MCF 10A (cell line): ENCODE results near the gene CITED4. TPM values are rescaled to one million over a fixed set of nuclear protein-coding genes. Genes with fewer than 3 reads are reported as not detected.

Source experiments
- BruUV-seq: library from RNA; stranded (reverse); fragments of 400-500 nt; replicated peaks from 2 replicates; lab custom pipeline; 2021; lab: Mats Ljungman, UMichigan
- CTCF ChIA-PET: fragments of 300-600 bp; sonication (Branson Sonifier 250); formaldehyde crosslinking; extraction: SDS; loops from one replicate; lab custom pipeline; 2021; ENCODE audit warnings: antibody characterized with exemption, inconsistent platforms; lab: Yijun Ruan, JAX
- POLR2A ChIA-PET: fragments of 300-600, 350-650 bp; sonication (Branson Sonifier 250); formaldehyde crosslinking; extraction: SDS; loops from one replicate; lab custom pipeline; 2020; ENCODE audit warnings: antibody characterized with exemption, inconsistent platforms; lab: Yijun Ruan, JAX
- DNase-seq: peaks from one replicate; pipeline ENCODE4 v3.0.0-alpha.2; 2018; ENCODE audit not compliant: unreplicated experiment
- H3K27ac Mint-ChIP-seq: one replicate; pipeline ENCODE4 v1.8.0; 2022; ENCODE audit warnings: mild to moderate bottlenecking, low read depth, mixed read lengths; ENCODE audit not compliant: unreplicated experiment
- H3K27me3 Mint-ChIP-seq: one replicate; pipeline ENCODE4 v1.8.0; 2022; ENCODE audit warnings: mixed read lengths; ENCODE audit not compliant: insufficient read depth, unreplicated experiment
- H3K36me3 Mint-ChIP-seq: one replicate; pipeline ENCODE4 v1.8.0; 2022; ENCODE audit warnings: mild to moderate bottlenecking, moderate library complexity, mixed read lengths; ENCODE audit not compliant: insufficient read depth, unreplicated experiment
- H3K4me1 Mint-ChIP-seq: one replicate; pipeline ENCODE4 v1.8.0; 2022; ENCODE audit warnings: mixed read lengths; ENCODE audit not compliant: insufficient read depth, unreplicated experiment
- H3K4me3 Mint-ChIP-seq: one replicate; pipeline ENCODE4 v1.8.0; 2022; ENCODE audit warnings: mild to moderate bottlenecking, moderate library complexity, mixed read lengths; ENCODE audit not compliant: unreplicated experiment
- H3K9me3 Mint-ChIP-seq: one replicate; pipeline ENCODE4 v1.8.0; 2022; ENCODE audit warnings: mixed read lengths; ENCODE audit not compliant: unreplicated experiment
- CTCF ChIP-seq: fragments of 200-600 bp; IDR thresholded peaks from one replicate; pipeline ENCODE4 v1.8.0; 2022; ENCODE audit warnings: antibody characterized with exemption, mild to moderate bottlenecking; ENCODE audit not compliant: unreplicated experiment
- intact Hi-C: fragments of 100-400 bp; cut with micrococcal nuclease; formaldehyde crosslinking; loops from 2 replicates; pipeline ENCODE4 v1.14.1; 2022
- total RNA-seq: library from RNA; stranded (reverse); gene quantifications from 2 replicates; pipeline ENCODE4 v1.2.3, GENCODE V29; 2022

Gene CITED4
- total RNA-seq, 1 experiment from 2014 or later: 43.5 TPM

GRCh38 chr1:40833979-40834378, 28.2 kb downstream of the CITED4 start:
- intact Hi-C loops: no loop called here

DNA sequence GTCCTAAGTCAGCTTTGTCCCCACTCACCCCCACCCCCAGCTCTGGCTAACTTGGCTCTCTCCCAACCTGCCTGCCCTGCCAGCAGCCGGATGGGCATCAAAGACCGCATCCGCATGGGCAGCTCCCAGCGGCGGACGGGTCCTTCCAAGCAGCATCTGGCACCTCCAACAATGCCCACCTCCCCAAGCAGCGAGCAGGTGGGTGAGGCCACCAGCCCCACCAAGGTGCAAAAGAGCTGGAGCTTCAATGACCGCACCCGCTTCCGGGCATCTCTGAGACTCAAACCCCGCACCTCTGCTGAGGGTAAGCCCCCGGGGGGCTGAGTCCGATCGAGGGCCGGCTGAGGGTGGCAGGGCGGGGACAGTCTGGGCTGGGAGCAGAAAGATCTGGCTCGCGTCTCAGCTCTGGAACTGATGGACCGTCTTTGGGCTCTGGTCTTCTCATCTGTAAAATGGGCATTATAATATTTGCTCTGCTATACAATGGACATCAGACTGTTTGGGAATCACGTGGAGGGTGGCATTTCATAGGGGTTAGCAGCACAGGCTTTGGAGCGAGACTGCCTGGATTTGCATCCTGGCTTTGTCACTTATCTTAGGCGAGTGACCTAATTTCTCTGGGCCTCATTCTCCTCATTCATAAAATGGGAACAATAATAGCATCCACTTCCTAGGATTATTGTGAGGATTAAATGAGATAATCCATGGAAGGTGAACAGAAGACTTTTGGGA, 31.0 kb downstream of the CITED4 start:
- Mint-ChIP-seq H3K4me3 (no peak overlapping the region), H3K4me1 (no peaks in the 10 kb centered on the region), H3K27ac (no peak overlapping the region), H3K27me3 (no peaks in the 10 kb centered on the region), H3K36me3 (no peaks in the 10 kb centered on the region), H3K9me3 (no peaks in the 10 kb centered on the region)
- DNase-seq: no peak
- ChIA-PET POLR2A (no interaction called here), CTCF (interaction anchor here (0.8 to 1.4 kb wide), 4 partner anchors 17 to 108 kb away, joined by 3 to 5 read pairs (median 4); no protein-coding TSS in a partner anchor)
- BruUV-seq: no TSS peak
- no peak for TF ChIP-seq CTCF
- intact Hi-C loops: no loop called here

More at GRCh38 chr1:40833979-40834378, 28.2 kb downstream of the CITED4 start:
- Mint-ChIP-seq H3K4me1 (no peaks in the 10 kb centered on the region), H3K4me3 (no peak overlapping the region), H3K9me3 (no peaks in the 10 kb centered on the region), H3K36me3 (no peaks in the 10 kb centered on the region), H3K27me3 (no peaks in the 10 kb centered on the region), H3K27ac (no peak overlapping the region)
- ChIA-PET CTCF (interaction anchor here (1.0 to 1.7 kb wide), 2 partner anchors 13 to 119 kb away, joined by 6 to 8 read pairs; no protein-coding TSS in a partner anchor), POLR2A (no interaction called here)
- BruUV-seq: no TSS peak
- DNase-seq: no peak
- TF ChIP-seq CTCF: no peak

- intact Hi-C loops: no loop called here
- Mint-ChIP-seq H3K9me3 (no peaks in the 10 kb centered on the region), H3K4me3 (no peak overlapping the region), H3K4me1 (no peaks in the 10 kb centered on the region), H3K27ac (no peak overlapping the region), H3K27me3 (no peaks in the 10 kb centered on the region), H3K36me3 (no peaks in the 10 kb centered on the region)
- TF ChIP-seq CTCF: no peak
- POLR2A ChIA-PET: no interaction called here
- DNase-seq: no peak
- BruUV-seq: no TSS peak
- CTCF ChIA-PET: interaction anchor here (0.7 to 0.8 kb wide), 2 partner anchors 108 to 115 kb away, joined by 4 read pairs; no protein-coding TSS in a partner anchor
Observed at GRCh38 chr1:40830419-40830943, 31.7 kb downstream of the CITED4 start.

- H3K4me3 Mint-ChIP-seq: no peak overlapping the region
- H3K27me3 Mint-ChIP-seq: no peaks in the 10 kb centered on the region
- intact Hi-C loops: no loop called here
- TF ChIP-seq CTCF: no peak
- H3K36me3 Mint-ChIP-seq: no peaks in the 10 kb centered on the region
- no peak overlapping the region for H3K27ac Mint-ChIP-seq
- H3K4me1 Mint-ChIP-seq: no peaks in the 10 kb centered on the region
- BruUV-seq: no TSS peak
- CTCF ChIA-PET: interaction anchor here (0.7 kb wide), 1 partner anchor 115 kb away, joined by 4 read pairs; no protein-coding TSS in a partner anchor
- POLR2A ChIA-PET: no interaction called here
- no peaks in the 10 kb centered on the region for H3K9me3 Mint-ChIP-seq
- no peak for DNase-seq
Observed at GRCh38 chr1:40829631-40830245, 32.4 kb downstream of the CITED4 start.
